NCI-H524 treated with DMSO at 0.1 percent for 48 hours (cell line): Measurements from ENCODE around the gene ADCY4.
"Not testable (repeated sequence)": the region's sequence is repeated elsewhere in the genome, so short reads cannot be mapped to it uniquely, and the experiment has no call there.

Experiments used
- DNase-seq: peaks from one replicate; lab custom pipeline; 2025; lab: John Stamatoyannopoulos, UW

Gene ADCY4

DNA sequence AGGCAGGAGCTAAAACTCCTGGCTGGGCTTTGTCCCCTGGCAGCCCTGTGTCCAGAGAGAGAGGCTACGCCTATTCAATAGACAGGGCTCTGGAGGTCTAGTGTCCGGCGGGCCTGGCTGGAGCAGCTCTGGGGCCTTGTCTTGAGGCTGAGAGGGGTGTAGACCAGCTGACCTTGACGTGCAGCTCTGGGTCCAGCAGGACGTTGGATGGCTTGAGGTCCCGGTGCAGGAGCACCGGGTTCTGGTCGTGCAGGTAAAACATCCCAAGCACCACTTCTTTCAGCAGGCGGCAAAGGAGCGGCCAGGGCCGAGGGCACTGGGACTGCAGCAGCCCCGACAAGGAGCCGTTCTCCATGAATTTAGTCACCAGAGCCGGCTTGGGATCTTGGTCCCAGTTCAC lies 4.0 kb upstream of the ADCY4 start:
- no peak for DNase-seq

DNA sequence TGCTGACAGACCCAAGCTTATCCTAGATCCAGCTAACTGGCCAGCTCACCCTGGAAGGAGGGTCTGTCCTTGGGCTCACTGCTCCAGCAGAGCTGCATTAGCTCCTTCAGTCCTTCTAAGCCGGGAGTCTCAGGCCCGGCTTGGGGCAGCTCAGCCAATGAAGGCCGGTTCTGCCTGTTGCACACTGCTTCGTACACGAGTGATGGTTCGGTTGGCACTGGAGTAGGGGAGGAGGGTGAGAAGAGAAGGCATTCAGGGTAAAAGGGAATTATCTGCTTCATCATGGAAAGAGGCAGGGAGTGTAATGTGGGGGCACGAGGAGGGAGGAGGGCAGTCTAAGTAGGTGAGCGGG lies 2.9 kb upstream of the ADCY4 start:
- DNase-seq: no peak

DNA sequence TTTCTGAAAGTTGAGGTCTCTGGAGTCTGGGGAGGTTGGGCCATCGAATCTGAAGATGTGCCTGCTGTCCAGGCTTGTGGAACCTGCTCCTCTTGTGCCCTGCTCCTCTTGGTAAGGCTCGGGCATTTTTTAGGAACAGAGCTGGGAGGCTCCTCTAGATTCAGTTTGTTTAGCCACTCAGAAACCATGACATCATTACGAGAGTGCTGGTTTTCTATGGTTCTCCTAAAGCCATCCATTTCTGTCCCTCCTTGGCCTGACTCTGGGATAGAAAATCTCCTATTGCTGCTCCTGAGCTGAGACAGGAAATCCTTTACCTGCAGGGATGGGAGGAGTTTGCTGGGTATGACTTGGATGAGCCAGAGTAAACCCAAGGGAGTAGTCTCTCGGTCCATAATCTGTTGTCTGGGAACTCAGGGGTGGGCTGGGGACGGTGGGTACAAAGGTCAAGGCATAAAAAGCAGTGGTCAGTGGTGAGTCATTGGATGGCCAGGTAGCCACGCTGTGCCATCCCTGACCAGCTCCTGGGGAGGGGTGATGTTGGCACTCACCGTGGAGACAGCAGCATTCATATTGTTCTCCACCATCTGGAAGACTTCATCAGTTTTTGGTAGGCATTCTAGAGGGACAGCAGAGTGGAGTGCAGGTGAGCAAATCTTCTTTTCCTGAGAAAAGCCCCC lies 2.4 kb upstream of the ADCY4 start:
- no peak for DNase-seq

DNA sequence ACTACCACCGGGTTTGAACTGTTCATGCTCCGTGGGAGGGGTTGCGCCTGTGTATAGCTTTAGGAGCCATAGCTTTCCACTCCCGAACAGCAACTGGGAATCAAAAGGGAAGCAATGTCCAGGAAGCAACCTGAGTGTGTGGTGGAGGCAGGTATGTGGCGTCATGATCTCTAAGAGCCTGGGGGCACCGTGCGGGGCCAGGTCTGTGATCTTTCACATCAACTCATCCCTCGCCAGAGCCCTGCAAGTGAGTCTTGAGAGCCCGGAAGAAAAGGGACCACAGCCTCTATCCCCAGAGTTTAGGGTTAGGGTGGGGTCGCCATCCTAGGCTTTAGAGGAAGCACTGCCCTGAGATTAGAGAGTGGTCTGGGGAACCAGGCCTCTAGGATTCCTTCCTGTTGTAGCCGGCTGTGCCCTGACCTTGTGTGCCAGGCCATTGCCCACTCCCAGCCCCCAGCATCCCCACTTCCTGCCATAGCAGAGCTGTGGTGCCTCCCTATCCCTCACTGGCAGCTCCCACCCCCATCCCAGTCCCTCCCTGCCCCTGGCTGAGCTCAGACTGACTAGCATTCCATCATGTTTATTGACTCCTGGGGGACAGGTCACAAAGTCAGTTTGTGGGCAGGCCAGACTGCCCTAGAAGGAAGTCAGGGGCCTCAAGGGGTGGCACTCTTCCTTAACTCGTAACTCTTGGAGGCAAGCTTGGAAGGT lies 745 bp upstream of the ADCY4 start:
- no peak for DNase-seq

DNA sequence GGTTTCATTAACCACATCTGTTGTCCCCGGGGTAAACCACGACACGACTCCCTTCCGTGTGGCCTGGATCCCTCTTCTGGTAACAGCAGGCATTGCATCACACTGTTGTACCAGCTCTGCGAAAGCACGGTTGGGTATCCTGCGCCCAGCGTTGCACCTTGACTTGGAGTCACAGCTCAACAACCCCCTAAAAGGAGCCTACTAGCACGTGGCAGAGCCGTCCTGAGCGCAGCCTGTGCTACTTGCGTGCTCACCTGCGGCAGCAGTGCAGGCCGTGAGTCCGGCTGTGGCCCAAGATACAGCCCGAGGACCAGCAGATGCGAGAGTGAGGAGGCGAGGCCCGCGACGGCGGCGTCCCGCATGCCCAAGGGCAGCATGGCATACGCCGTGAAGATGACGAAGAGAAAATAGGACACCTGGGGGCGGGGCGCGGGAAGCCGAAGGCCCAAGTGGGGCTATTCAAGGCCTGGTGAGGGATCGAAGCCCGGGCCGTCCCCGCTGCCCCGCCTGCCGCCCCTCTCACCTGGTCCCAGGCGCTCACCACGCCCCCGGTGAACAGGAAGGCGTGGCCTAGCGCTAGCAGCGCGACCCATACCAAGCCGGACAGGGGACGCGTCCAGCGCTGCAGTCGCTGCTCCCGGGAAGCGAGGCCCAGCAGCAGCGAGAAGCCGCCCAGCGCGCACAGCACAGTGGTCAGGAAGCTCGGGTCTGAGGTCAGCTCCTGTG lies 2.4 kb downstream of the ADCY4 start:
- DNase-seq: peak; percentile 69

DNA sequence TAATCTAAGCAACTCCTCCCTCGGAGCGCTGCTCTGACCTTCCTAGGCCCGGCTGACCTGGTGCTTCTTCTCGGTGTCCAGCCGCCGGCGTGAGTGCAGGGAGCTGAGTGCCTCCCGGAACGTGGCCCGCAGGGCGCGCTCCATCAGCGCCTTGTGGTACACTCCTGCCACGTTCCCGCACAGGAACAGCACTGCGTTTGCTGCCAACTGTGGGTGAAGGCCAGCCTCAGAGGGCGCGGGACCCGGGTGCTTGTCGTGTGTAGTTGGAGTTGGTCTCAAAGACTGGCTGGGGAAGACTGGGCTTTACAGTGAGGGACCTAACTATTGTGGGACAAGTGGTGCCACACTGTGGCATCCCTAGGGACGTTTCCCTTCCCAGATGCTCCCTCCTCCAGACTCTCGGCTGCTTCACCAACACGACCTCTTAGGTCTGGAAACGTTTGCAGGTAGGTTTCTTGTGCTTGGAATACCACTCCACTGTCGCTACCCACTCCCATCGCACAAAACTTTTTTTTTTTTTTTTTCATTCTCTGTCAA lies 3.1 kb downstream of the ADCY4 start:
- no peak for DNase-seq

DNA sequence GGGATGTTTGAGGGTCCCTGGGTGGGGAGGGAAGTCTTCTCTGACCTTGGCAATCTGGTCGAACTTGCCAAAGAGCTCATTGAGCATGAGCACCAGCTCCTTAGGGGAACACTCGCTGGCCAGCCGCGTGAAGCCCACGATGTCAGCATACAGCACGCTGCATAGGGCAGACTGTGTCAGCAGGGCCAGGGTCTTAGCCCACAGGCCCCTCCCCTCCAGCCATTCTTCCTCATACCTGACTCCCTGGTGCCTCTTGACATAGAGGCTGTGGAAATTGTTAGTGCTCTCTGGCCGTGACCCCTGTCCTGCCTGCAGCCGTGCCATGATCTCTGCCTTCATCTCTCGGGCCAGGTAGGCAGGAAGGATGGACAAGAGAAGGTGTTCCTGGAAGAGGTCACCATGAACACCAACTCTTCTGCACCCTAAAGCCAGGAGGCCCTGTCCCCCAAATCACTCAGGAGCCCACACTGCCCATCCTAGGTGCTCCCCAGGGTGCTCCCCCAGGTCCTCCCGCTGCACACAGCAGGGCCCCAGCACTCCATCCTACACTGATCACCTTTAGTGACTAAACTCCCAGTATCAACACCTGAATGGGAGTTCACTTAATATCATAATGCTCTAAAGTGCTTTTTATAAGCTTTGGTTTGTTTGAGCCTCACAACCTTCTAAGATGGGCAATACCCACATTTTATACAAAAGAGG lies 3.7 kb downstream of the ADCY4 start:
- no peak for DNase-seq

DNA sequence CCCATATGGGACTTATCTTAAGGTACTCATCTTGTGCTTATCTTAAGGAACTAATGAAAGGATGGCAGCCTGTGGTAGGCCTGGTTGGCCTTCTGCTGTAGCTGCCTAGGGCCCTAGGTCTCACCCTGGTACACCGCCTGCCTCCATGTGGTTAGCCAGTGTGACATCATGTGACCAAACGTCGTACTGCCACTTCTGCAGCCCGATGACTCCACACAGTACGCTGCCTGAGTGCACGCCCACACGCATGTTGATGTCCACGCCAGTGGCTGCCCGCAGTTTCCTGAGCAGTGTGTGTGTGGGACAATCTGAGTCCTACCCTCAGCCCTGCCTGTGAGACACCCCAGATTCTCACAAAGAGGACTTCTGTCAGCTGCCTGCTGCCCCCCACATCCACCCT lies 5.1 kb downstream of the ADCY4 start:
- DNase-seq: no peak

DNA sequence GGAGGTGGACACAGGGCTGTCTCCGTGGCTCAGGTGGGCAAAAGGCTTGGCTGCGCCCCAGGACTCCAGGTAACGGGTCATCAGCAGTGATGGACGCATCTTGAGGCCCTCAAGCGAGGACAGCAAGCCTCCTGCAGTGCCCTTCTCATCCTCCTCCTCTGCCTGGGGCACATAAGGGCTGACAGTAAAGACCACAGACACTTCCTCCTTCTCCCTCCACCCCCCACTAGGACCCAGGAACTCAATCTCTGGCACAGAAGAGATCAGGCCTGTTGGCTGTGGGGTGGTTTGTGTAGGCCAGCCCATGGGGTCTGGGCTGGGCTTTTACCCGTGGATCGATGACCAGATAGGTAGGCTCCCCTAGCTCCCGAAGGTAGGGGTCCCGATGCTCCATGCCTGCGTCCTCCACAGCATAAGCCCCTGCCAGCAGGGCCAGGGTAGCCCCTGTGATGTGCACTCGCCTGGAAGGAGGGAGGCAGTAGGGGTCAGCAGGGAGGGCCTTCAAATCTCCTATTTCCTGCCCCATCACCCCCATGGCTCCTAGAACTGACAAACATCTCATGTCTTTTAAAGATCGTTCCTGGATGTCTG lies 5.7 kb downstream of the ADCY4 start:
- no peak for DNase-seq

DNA sequence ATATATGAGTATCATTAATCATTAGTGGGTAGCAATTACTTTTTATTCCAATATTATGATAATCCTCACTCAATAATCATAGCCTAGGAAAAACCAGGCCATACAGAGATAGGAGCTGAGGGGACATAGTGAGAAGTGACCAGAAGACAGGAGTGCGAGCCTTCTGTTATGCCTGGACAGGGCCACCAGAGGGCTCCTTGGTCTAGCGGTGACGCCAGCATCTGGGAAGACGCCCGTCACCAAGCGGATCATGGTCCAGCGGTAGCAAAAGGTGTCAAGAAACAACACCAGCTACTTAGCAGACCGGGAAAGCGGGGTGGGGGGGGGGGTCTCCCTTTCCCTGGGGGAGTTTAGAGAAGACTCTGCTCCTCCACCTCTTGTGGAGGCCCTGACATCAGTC lies 7.0 kb downstream of the ADCY4 start:
- not testable (repeated sequence) for DNase-seq

DNA sequence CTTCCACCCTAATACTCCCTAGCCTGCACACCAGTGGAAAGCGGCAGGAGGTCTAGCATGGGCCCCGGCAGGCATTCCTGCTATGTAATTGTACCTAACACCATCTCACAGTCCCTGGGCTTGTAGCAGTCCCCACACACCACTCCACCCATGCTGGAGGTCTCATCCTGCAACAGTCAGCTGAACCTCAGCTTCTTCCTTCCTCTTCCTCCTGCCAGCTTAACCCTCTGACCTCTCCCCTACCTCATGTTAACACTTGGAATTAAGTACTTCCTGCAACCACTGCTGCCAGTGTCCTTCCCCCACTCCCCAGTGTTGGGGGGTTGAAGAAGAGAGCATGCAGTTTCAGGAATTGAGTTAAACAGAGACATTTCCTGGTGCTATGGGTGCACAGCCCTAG lies 7.6 kb downstream of the ADCY4 start:
- DNase-seq: no peak

DNA sequence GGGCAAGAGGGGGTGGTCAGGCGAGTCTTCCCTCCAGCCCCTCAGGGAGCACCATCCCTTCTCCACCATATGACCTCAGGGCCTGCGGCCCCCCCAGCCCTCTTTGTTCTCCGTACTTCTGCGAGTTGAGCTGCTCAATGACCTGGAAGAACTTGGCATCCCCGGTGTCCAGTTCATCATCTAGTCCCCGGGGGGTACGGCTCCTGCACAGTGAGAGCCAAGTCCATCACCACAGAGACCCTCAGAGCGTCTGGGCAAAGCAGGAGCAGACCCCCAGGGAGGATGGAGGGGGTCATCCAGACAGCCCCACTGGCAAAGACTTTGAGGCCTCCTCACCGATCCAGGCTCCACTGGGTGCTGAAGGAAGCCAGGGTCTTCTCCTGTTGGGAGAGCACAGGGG lies 8.9 kb downstream of the ADCY4 start:
- no peak for DNase-seq

DNA sequence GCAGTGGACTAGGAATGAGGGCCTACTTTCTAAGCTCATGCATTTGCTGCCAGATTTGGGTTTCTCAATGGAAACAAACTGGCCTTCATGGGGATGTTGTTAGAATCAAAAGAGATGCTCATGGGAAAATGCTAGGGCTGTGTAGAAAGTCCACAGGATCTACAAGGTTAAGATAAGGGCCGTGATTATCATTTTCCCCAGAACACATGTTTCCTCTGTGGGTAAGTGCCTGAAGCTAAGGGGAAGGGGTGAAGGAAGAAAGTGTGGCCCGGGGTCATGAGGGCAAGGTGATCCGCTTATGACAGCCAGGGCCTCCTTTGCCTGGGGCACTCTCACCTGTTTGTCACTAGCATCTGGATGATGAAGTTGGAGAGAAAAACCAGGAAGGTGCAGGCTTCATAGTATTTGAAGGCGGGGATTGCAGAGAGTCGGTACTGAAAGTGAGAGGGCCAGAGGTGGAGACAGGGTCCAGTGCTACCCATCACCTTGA lies 9.8 kb downstream of the ADCY4 start:
- no peak for DNase-seq

DNA sequence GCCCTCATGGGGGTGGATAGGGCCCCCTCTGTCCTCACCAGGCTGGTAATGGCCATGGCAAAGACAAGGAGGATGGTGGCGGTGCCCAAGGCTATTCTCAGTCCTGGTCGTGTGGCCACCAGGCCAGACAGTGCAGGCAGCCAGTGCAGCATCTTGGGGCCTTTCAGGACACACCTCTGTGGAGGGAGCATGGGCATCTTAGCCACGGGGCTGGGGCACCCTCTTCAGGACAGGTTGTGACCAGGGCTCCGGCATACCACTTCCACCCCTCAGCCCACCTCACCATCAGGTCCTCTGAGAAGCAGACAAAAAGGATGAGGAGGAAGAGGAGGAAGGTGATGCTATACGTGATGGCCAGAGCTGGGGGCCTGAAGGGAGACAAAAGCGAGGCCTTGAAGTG lies 10.8 kb downstream of the ADCY4 start:
- DNase-seq: no peak

DNA sequence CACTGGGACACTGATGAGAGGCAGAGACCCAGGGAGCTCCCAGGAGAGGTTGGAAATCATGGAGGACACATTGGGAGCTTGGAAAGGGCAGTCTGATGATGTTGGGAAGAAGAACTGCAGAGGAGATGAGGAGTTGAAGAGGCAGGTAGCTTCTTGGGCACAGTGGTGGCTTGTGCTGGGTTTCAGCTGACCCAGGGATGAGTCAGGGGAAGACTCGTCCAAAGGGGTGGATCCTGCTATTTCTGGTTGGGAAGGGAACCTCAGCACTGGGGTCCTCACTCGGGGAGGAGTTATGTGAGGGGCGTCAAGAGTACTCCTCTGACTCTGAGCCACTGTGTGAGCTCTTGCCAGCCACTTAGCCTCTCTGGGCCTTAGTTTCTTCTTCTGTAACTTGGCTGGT lies 11.5 kb downstream of the ADCY4 start:
- no peak for DNase-seq

DNA sequence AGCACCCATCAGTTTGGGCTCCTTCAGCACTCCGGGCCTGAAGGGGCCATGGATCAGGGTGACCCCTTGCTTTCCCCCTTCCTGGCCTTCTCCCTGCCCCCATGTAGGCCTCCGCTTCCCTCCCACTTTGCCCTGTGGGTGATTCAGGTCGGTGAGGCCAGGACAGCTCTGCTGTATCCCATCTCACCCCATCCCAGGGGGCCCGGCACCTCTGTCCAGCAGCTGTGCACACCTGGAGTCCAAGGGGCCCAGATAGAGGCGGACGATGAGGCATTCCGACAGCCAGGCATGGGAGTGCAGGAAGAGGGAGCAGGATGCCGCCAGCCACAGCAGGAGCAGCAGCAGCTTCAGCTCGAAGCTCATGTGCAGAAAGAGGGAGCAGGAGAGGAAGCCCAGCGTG lies 12.2 kb downstream of the ADCY4 start:
- no peak for DNase-seq

DNA sequence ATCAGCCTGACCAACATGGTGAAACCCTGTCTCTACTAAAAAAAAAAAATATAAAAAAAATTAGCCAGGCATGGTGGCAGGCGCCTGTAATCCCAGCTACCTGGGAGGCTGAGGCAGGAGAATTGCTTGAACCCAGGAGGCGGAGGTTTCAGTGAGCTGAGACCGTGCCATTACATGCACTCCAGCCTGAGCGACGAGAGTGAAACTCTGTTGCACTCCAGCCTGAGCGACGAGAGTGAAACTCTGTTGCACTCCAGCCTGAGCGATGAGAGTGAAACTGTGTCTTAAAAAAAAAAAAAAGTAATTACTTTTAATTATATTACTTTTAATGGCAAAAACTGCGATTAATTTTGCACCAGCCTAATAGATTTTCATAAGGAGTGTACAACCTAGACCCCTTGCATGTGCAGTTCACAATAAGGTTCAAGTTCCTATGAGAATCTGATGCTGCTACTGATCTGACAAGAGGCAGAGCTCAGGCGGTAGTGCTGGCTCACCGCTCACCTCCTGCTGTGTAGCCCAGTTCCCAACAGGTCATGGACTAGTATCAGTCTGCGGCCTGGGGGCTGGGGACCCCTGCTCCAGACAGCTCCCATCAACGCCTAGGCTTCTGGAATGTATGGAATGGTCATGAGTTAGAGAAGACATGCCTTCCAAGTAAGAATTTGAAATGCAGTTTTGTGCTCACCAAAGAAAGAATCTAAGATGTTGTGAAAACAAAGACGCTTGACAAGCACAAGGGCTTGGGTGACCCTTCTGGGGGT lies 13.5 kb downstream of the ADCY4 start:
- DNase-seq: no peak

DNA sequence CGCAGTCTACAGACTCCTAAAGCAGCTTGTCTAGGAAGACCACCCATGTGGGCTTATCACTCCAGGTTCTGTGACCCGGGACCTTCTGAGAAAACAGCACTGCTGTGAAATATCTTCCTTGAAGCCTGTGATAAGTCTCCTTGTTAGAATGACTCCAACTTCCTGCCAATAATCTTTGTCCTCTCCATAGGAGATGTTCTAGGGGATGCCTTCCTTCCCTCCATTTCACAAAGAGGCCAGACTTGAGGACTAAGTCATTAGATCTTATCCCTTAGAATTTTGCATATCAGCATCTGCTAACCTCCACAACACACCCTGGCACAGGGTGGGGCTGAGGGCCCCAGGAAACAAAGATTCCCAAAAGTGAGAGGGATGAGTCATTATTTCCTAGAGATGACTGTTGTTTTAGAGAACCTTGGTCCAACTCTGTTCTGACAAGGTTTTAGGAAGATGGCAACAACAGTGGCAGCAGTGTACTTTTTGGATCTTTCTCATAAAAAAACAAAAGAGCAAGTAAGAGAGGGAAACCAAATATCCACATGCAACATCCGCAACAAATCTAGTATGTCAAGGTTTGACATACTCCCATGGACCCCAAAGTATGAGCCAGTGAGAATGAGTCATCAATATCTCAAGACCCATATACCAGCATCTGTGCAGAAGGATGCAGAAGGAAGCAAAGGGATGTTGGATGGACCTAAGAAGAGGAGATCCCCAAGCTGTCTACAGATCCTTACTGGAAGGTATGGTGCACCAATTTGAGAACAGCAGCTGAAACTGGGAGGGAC lies 17.5 kb downstream of the ADCY4 start:
- DNase-seq: no peak

DNA sequence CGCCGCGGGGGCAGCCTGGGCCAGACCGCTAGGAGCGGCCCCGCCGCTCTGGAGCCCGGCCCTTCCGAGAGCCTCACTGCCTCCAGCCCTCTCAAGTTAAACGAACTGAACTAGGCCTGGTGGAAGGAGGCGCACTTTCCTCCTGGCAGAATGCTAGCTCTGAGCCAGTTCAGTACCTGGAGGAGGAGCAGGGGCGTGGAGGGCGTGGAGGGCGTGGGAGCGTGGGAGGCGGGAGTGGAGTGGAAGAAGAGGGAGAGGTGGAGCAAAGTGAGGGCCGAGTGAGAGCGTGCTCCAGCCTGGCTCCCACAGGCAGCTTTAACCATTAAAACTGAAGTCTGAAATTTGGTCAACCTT lies 18.3 kb downstream of the ADCY4 start:
- DNase-seq: no peak

DNA sequence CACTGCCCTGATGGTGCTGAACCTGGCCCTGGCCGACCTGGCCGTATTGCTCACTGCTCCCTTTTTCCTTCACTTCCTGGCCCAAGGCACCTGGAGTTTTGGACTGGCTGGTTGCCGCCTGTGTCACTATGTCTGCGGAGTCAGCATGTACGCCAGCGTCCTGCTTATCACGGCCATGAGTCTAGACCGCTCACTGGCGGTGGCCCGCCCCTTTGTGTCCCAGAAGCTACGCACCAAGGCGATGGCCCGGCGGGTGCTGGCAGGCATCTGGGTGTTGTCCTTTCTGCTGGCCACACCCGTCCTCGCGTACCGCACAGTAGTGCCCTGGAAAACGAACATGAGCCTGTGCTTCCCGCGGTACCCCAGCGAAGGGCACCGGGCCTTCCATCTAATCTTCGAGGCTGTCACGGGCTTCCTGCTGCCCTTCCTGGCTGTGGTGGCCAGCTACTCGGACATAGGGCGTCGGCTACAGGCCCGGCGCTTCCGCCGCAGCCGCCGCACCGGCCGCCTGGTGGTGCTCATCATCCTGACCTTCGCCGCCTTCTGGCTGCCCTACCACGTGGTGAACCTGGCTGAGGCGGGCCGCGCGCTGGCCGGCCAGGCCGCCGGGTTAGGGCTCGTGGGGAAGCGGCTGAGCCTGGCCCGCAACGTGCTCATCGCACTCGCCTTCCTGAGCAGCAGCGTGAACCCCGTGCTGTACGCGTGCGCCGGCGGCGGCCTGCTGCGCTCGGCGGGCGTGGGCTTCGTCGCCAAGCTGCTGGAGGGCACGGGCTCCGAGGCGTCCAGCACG lies 18.9 kb downstream of the ADCY4 start:
- DNase-seq: no peak
